Tibial nerve (tissue), 4 donors: Measurements from ENCODE around the gene MED12L. TPM values are rescaled to one million over a fixed set of nuclear protein-coding genes. Genes with fewer than 3 reads are reported as not detected.

Experiments used
- DNase-seq, 2 donors: peaks; one replicate each; pipeline ENCODE4 v3.0.0-alpha.2; 2019; ENCODE audit warnings: low spot score in 2 of 2
- H3K27ac ChIP-seq, 4 donors: fragments of 200-600 bp; sonication (generic) in 3 of 4; one replicate each; pipeline ENCODE4 v1.5.1; 2017 to 2019; ENCODE audit warnings: mild to moderate bottlenecking in 1 of 4
- H3K27me3 ChIP-seq, 2 donors: fragments of 200-600 bp; sonication (generic) in 1 of 2; one replicate each; pipeline versions ENCODE4 v1.5.1 to v1.6.0; 2017 to 2019
- H3K36me3 ChIP-seq, 3 donors: fragments of 200-600 bp; sonication (generic); one replicate each; pipeline ENCODE4 v1.5.1; 2018 to 2019
- H3K4me1 ChIP-seq, 4 donors: fragments of 200-600 bp; sonication (generic) in 3 of 4; one replicate each; pipeline ENCODE4 v1.5.1; 2017 to 2019
- H3K4me3 ChIP-seq, 4 donors: fragments of 200-600 bp; sonication (generic) in 3 of 4; one replicate each; pipeline ENCODE4 v1.5.1; 2017 to 2019; ENCODE audit warnings: mild to moderate bottlenecking in 1 of 4, moderate library complexity in 1 of 4
- H3K9me3 ChIP-seq, 4 donors: fragments of 200-600 bp; sonication (generic) in 3 of 4; one replicate each; pipeline ENCODE4 v1.5.1; 2017 to 2019
- CTCF ChIP-seq, 5 experiments: fragments of 200-600 bp in 3 of 5; fragments of 450-650 bp in 2 of 5; sonication (generic) in 3 of 5; IDR thresholded peaks; one replicate each; pipeline ENCODE4 v1.5.1; 2016 to 2019; ENCODE audit warnings: antibody characterized with exemption in 5 of 5, mild to moderate bottlenecking in 3 of 5, moderate library complexity in 2 of 5
- EP300 ChIP-seq, 2 donors: sonication (generic); formaldehyde crosslinking; IDR thresholded peaks; one replicate each; pipeline ENCODE4 v1.6.1; 2017; ENCODE audit warnings: antibody characterized with exemption in 2 of 2, mild to moderate bottlenecking in 1 of 2
- POLR2A ChIP-seq, 2 donors: fragments of 450-650 bp; IDR thresholded peaks; one replicate each; pipeline ENCODE4 v1.6.1; 2017; ENCODE audit warnings: antibody characterized with exemption in 2 of 2, mild to moderate bottlenecking in 2 of 2, moderate library complexity in 2 of 2
- WGBS, 2 donors: methylation state at CpG; one replicate each; pipeline ENCODE4 v1.1.5; 2018; 5-methylcytosine and 5-hydroxymethylcytosine counted together
- total RNA-seq, 4 donors: library from RNA; depleted of rRNA; stranded (reverse); fragments of >200 nt; gene quantifications; one replicate each; pipeline ENCODE4 v1.1.0, GENCODE V29; 2016

MED12L gene
- total RNA-seq, 4 donors from 2014 or later, result 1.2 to 5.9 (median 2.4) TPM

DNA sequence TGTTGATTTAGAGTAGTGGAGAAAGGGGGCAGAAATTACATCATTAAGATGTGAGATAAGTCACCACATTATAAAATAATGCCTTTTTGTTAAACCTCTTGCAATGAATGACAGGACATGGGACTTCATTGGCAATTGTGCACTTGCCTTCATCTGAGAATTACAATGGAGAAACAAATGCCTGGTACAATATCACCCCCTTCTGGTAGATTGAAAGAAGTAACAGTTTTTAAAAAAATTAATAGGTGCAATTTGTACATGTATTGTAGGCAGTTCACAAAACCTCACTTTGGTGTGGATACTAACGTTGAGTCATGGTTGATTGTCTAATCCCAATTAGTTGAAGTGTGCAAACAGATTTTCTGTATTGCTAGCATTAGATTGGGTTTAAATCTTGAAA is 197.5 kb downstream of the MED12L start:
- TF ChIP-seq CTCF (IDR thresholded peaks at IDR 0.05), result peak; percentile 49 to 86 (median 68)
- TF ChIP-seq POLR2A (IDR thresholded peaks at IDR 0.05), result no peak
- no peak for TF ChIP-seq EP300 (IDR thresholded peaks at IDR 0.05)
- no peaks in the 10 kb centered on the region for H3K36me3 ChIP-seq
- no peak overlapping the region for H3K27ac ChIP-seq
- no peak for DNase-seq
- peaks cover 0 to 22% (median 0%) of the 10 kb centered on the region in 4 donors for H3K4me1 ChIP-seq
- H3K4me3 ChIP-seq, result no peak overlapping the region
- H3K27me3 ChIP-seq, result no peaks in the 10 kb centered on the region
- WGBS, 2 donors, result 0% methylated on average over 1 of the region's 1 CpG
- H3K9me3 ChIP-seq, result no peaks in the 10 kb centered on the region

DNA sequence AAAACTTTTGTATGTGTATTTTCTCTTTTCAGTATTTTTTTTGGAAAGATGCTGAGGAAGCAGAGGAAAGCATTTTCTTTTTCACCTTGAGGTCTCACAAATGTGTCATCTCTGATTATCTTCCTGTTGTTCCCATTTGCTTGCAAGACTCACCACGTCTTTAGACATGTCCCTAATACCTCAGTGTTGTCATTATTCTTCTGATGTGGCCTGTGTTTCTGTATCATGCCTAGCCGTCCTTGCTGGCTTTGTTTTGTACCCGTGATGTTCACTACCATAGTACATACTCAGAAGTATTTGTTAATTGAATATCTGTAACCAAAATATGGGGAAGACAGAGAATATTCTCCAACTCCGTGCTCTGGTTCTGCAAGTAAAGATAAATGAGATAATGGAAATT is 197.9 kb downstream of the MED12L start:
- peaks cover 0 to 22% (median 0%) of the 10 kb centered on the region in 4 donors for H3K4me1 ChIP-seq
- WGBS, 2 donors, result 62 to 63% methylated on average over 4 of the region's 4 CpGs
- H3K36me3 ChIP-seq, result no peaks in the 10 kb centered on the region
- H3K27me3 ChIP-seq, result no peaks in the 10 kb centered on the region
- no peaks in the 10 kb centered on the region for H3K9me3 ChIP-seq
- DNase-seq, result no peak
- no peak for TF ChIP-seq EP300 (IDR thresholded peaks at IDR 0.05)
- no peak for TF ChIP-seq POLR2A (IDR thresholded peaks at IDR 0.05)
- no peak for TF ChIP-seq CTCF (IDR thresholded peaks at IDR 0.05)
- H3K4me3 ChIP-seq, result no peak overlapping the region
- H3K27ac ChIP-seq, result peak overlapping the region in 2 of 4 donors; percentile 29 to 43

GRCh38 chr3:151283907-151284461 is 198.5 kb downstream of the MED12L start:
- H3K4me3 ChIP-seq, result no peak overlapping the region
- H3K36me3 ChIP-seq, result no peaks in the 10 kb centered on the region
- no peak for TF ChIP-seq CTCF (IDR thresholded peaks at IDR 0.05)
- no peak for TF ChIP-seq POLR2A (IDR thresholded peaks at IDR 0.05)
- no peak for TF ChIP-seq EP300 (IDR thresholded peaks at IDR 0.05)
- no peak for DNase-seq
- 42 to 44% methylated on average over 5 of the region's 5 CpGs for WGBS, 2 donors
- no peaks in the 10 kb centered on the region for H3K9me3 ChIP-seq
- H3K27me3 ChIP-seq, result no peaks in the 10 kb centered on the region
- H3K4me1 ChIP-seq, result peaks cover 0 to 22% (median 0%) of the 10 kb centered on the region in 4 donors
- H3K27ac ChIP-seq, result peak overlapping the region in 2 of 4 donors; percentile 29 to 43

DNA sequence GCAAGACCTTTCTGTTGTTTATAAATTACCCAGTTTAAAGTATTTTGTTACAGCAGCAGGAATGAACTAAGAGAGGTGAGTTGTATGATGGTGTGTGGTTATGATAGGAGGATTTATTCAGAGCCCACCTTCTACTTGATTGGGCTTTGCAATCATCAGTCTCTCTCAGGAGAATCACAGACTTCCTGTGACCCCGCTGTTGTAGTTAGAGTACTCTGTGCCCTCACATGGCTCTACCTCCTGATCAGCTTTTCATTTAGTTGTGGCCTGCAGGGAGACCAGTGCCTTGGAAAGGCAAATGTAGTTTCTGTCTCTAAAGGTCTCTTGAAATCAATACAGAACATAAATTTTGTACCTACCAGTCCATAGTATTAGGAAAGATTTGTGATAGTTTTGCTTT is 200.5 kb downstream of the MED12L start:
- Histone ChIP-seq H3K27me3 (no peaks in the 10 kb centered on the region), H3K9me3 (no peaks in the 10 kb centered on the region), H3K4me1 (peaks cover 0 to 22% (median 0%) of the 10 kb centered on the region in 4 donors), H3K36me3 (no peaks in the 10 kb centered on the region), H3K27ac (no peak overlapping the region), H3K4me3 (no peak overlapping the region)
- 68 to 75% methylated on average over 1 of the region's 1 CpG for WGBS, 2 donors
- TF ChIP-seq CTCF (IDR thresholded peaks at IDR 0.05), result no peak
- no peak for TF ChIP-seq EP300 (IDR thresholded peaks at IDR 0.05)
- no peak for TF ChIP-seq POLR2A (IDR thresholded peaks at IDR 0.05)
- DNase-seq, result no peak

DNA sequence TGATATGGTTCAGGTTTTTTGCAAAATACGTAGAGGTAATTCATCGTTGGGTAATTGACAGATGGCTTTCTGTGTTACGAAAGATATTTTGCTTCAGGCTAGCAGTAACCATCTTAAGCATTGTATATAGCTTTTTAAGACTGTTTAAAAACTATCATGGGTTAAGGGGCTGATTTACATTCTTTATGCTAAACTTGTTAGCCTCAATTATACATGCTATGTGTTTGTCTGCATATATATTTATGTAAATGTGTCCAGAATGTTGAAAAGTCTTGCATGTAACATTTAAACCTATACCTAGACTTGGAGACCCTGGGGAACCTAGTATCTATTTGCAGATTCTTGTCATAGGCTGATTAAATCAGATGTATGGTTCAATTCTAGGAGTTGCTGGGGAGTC is 204.0 kb downstream of the MED12L start:
- peaks cover 0 to 2% (median 0%) of the 10 kb centered on the region in 4 donors for H3K4me1 ChIP-seq
- no peaks in the 10 kb centered on the region for H3K9me3 ChIP-seq
- no peaks in the 10 kb centered on the region for H3K36me3 ChIP-seq
- H3K27ac ChIP-seq, result no peak overlapping the region
- TF ChIP-seq POLR2A (IDR thresholded peaks at IDR 0.05) (no peak), CTCF (IDR thresholded peaks at IDR 0.05) (no peak), EP300 (IDR thresholded peaks at IDR 0.05) (no peak)
- no peak overlapping the region for H3K4me3 ChIP-seq
- DNase-seq, result no peak
- 13 to 88% methylated on average over 3 of the region's 3 CpGs for WGBS, 2 donors
- no peaks in the 10 kb centered on the region for H3K27me3 ChIP-seq
